Neural crest cell (in vitro differentiated cells): Measurements from ENCODE around the gene AKAP13. TPM values are rescaled to one million over a fixed set of nuclear protein-coding genes. Genes with fewer than 3 reads are reported as not detected.

Experiments used
- DNase-seq: peaks from one replicate; pipeline ENCODE4 v3.0.0; 2021; ENCODE audit warnings: low read depth, mixed read lengths, low spot score
- H3K27ac Mint-ChIP-seq: one replicate; pipeline ENCODE4 v1.8.0; 2021; ENCODE audit warnings: mild to moderate bottlenecking, mixed read lengths; ENCODE audit not compliant: unreplicated experiment
- H3K27me3 Mint-ChIP-seq: 2 replicates; pipeline ENCODE4 v1.8.0; 2021; ENCODE audit warnings: low read depth, mild to moderate bottlenecking, mixed read lengths
- H3K36me3 Mint-ChIP-seq: 2 replicates; pipeline ENCODE4 v1.8.0; 2021; ENCODE audit warnings: low read depth, mild to moderate bottlenecking, mixed read lengths
- H3K4me1 Mint-ChIP-seq: 2 replicates; pipeline ENCODE4 v1.8.0; 2021; ENCODE audit warnings: mixed read lengths
- H3K4me3 Mint-ChIP-seq: one replicate; pipeline ENCODE4 v1.8.0; 2021; ENCODE audit warnings: mild to moderate bottlenecking, mixed read lengths
- H3K9me3 Mint-ChIP-seq: 2 replicates; pipeline ENCODE4 v1.8.0; 2021; ENCODE audit warnings: mixed read lengths
- total RNA-seq: library from RNA; stranded (reverse); gene quantifications from 2 replicates; pipeline ENCODE4 v1.2.1, GENCODE V29; 2021
- TF ChIP-seq, protein P1 (sequence below): fragments of 200-600 bp; sonication (generic); conservative IDR thresholded peaks from 2 replicates; pipeline ENCODE4 v1.5.0; 2021; ENCODE audit warnings: antibody characterized with exemption, mild to moderate bottlenecking

Gene AKAP13
- total RNA-seq, 1 donor from 2014 or later = 81.3 TPM

DNA sequence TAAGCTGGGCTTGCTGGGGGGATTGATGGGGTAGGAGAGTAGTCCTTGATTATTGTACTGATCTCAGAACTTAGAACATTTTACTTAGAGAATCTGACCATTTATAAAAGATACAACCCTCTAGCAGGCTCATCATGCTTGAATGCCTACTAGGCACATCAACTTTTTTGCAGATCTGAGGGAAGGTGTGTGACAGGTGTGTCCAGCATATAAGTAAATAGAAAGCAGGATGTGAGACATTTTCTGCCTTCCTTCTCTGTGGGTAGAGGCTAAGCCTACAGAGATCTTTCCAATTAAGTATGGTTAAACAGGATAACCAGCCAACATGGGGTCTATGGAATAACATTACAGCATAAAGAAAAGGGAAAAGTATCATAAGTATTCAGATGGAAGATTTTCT is 159.1 kb downstream of the AKAP13 start:
- TF ChIP-seq, protein P1, sequence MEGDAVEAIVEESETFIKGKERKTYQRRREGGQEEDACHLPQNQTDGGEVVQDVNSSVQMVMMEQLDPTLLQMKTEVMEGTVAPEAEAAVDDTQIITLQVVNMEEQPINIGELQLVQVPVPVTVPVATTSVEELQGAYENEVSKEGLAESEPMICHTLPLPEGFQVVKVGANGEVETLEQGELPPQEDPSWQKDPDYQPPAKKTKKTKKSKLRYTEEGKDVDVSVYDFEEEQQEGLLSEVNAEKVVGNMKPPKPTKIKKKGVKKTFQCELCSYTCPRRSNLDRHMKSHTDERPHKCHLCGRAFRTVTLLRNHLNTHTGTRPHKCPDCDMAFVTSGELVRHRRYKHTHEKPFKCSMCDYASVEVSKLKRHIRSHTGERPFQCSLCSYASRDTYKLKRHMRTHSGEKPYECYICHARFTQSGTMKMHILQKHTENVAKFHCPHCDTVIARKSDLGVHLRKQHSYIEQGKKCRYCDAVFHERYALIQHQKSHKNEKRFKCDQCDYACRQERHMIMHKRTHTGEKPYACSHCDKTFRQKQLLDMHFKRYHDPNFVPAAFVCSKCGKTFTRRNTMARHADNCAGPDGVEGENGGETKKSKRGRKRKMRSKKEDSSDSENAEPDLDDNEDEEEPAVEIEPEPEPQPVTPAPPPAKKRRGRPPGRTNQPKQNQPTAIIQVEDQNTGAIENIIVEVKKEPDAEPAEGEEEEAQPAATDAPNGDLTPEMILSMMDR = no peak
- Mint-ChIP-seq H3K27me3 (no peaks in the 10 kb centered on the region), H3K27ac (no peak overlapping the region), H3K4me1 (peaks cover 17% of the 10 kb centered on the region), H3K9me3 (no peaks in the 10 kb centered on the region), H3K36me3 (peaks cover 6% of the 10 kb centered on the region), H3K4me3 (no peak overlapping the region)
- no peak for DNase-seq

DNA sequence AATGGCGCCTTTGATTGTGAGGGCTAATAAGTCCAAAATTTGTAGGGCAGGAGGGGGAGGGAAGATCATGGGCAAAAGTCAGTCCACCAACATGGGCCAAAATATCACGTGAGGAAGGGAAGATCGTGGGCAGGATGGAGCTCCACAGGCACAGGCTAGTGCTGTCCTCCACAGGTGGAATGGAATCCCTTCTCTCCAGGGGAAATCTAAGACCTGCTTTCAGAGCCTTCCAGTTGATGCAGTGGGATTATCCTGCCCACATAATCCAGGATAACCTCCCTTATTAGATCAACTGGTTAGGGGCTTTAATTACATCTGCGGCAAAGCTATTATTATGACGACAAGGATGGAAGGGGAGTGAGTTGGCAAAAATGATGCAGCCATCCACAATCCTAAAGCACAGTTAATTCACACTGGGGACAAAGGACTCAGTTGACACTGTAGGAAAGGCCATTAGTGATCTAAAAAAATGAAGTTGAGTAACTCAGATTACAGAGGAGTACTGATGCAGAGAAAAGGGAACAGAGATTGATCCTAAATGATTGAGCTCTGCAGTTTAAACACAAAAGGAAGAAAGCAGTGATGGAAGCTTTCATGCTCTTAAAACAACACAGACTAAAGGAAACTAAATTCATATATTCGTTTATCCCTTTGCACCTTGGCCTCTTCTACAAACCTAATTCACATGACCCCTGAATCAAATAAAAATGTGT is 159.8 kb downstream of the AKAP13 start:
- DNase-seq = no peak
- Mint-ChIP-seq H3K27me3 (no peaks in the 10 kb centered on the region), H3K9me3 (no peaks in the 10 kb centered on the region), H3K36me3 (peaks cover 6% of the 10 kb centered on the region), H3K27ac (no peak overlapping the region), H3K4me3 (no peak overlapping the region), H3K4me1 (peaks cover 20% of the 10 kb centered on the region)
- TF ChIP-seq, protein P1 = no peak

DNA sequence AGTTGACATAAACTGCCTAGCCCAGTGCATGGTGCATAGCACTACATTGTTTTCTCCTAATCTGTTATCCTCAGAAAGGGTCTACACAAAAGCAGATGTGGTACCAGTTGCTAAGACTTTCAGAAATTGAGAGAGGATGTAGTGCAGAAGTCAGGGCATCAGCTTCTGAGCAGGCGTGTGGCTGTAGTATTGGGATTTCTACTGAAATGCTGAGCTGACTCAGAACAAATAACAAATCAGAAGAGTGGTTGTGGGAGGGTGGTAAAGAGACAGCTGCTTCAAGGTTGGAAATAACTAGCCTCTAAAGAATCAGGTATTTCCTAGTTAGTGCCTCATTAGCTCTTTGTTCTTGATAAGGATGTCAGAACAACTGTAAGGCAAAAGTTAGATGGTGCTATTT is 161.3 kb downstream of the AKAP13 start:
- Mint-ChIP-seq H3K4me3 (no peak overlapping the region), H3K4me1 (peaks cover 20% of the 10 kb centered on the region), H3K27me3 (no peaks in the 10 kb centered on the region), H3K36me3 (peaks cover 6% of the 10 kb centered on the region), H3K9me3 (no peaks in the 10 kb centered on the region), H3K27ac (no peak overlapping the region)
- TF ChIP-seq, protein P1 = no peak
- no peak for DNase-seq

GRCh38 chr15:85542488-85542887 is 162.1 kb downstream of the AKAP13 start:
- Mint-ChIP-seq H3K4me1 (peaks cover 20% of the 10 kb centered on the region), H3K27me3 (no peaks in the 10 kb centered on the region), H3K4me3 (no peak overlapping the region), H3K36me3 (peaks cover 6% of the 10 kb centered on the region), H3K9me3 (no peaks in the 10 kb centered on the region), H3K27ac (no peak overlapping the region)
- TF ChIP-seq, protein P1 = no peak
- DNase-seq = no peak

DNA sequence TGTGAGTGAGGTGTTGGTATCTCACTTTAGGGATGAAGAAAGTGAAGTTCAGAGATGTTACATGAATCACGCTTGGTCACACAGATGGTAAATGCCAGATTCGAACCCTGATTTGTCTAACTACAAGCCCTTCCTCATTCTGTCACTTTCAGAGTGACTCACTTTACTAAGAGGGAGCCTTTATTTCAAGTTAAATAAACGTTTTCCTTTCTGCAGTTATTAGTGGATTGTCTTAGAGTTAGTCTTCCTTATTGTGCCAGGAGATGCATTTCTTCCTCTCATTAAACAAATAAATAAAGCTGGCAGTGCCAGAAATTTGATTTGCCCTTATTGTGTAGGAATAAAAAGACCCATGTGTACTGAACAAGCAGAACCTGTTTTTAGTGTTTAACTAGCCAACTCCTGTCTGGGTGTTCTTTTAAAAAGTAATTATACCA is 162.5 kb downstream of the AKAP13 start:
- Mint-ChIP-seq H3K27ac (no peak overlapping the region), H3K9me3 (no peaks in the 10 kb centered on the region), H3K4me1 (peaks cover 20% of the 10 kb centered on the region), H3K4me3 (no peak overlapping the region), H3K27me3 (no peaks in the 10 kb centered on the region), H3K36me3 (peaks cover 6% of the 10 kb centered on the region)
- TF ChIP-seq, protein P1 = no peak
- no peak for DNase-seq
